ENCODE results near the gene KCTD1.

Gene KCTD1

GRCh38 chr18:26524002-26524401 lies 24.4 kb downstream of the KCTD1 start:
- DNase-seq (ENCODE audit: low spot score), result no peak

GRCh38 chr18:26521617-26522016 lies 26.7 kb downstream of the KCTD1 start:
- no peak for DNase-seq (ENCODE audit: low spot score)

- no peak for DNase-seq (ENCODE audit: low spot score)
Measured at GRCh38 chr18:26520974-26521373, 27.4 kb downstream of the KCTD1 start.

- no peak for DNase-seq (ENCODE audit: low spot score)
Measured at GRCh38 chr18:26519114-26519513, 29.2 kb downstream of the KCTD1 start.

- DNase-seq (ENCODE audit: low spot score), result no peak
Measured at GRCh38 chr18:26516964-26517363, 31.4 kb downstream of the KCTD1 start.

- DNase-seq (ENCODE audit: low spot score), result no peak
Measured at GRCh38 chr18:26515643-26516487, 32.5 kb downstream of the KCTD1 start.

GRCh38 chr18:26511339-26512071 lies 36.8 kb downstream of the KCTD1 start:
- no peak for DNase-seq (ENCODE audit: low spot score)

GRCh38 chr18:26510337-26510736 lies 38.0 kb downstream of the KCTD1 start:
- no peak for DNase-seq (ENCODE audit: low spot score)

- no peak for DNase-seq (ENCODE audit: low spot score)
Measured at GRCh38 chr18:26506012-26506411, 42.3 kb downstream of the KCTD1 start.

GRCh38 chr18:26504831-26505230 lies 43.5 kb downstream of the KCTD1 start:
- no peak for DNase-seq (ENCODE audit: low spot score)

- DNase-seq (ENCODE audit: low spot score), result no peak
Measured at GRCh38 chr18:26503382-26503781, 45.0 kb downstream of the KCTD1 start.

- no peak for DNase-seq (ENCODE audit: low spot score)
Measured at GRCh38 chr18:26502823-26503222, 45.5 kb downstream of the KCTD1 start.

GRCh38 chr18:26497866-26498265 lies 50.5 kb downstream of the KCTD1 start:
- DNase-seq (ENCODE audit: low spot score), result no peak

- DNase-seq (ENCODE audit: low spot score), result no peak
Measured at GRCh38 chr18:26496528-26496927, 51.8 kb downstream of the KCTD1 start.

- DNase-seq (ENCODE audit: low spot score), result no peak
Measured at GRCh38 chr18:26495287-26495686, 53.1 kb downstream of the KCTD1 start.

GRCh38 chr18:26493021-26493420 lies 55.3 kb downstream of the KCTD1 start:
- DNase-seq (ENCODE audit: low spot score), result no peak

GRCh38 chr18:26491194-26491816 lies 57.0 kb downstream of the KCTD1 start:
- no peak for DNase-seq (ENCODE audit: low spot score)

- no peak for DNase-seq (ENCODE audit: low spot score)
Measured at GRCh38 chr18:26489881-26490280, 58.5 kb downstream of the KCTD1 start.

- DNase-seq (ENCODE audit: low spot score), result no peak
Measured at GRCh38 chr18:26489191-26489590, 59.2 kb downstream of the KCTD1 start.

GRCh38 chr18:26488417-26489009 lies 59.8 kb downstream of the KCTD1 start:
- DNase-seq (ENCODE audit: low spot score), result no peak

GRCh38 chr18:26487437-26487836 lies 60.9 kb downstream of the KCTD1 start:
- no peak for DNase-seq (ENCODE audit: low spot score)

- no peak for DNase-seq (ENCODE audit: low spot score)
Measured at GRCh38 chr18:26483633-26484032, 64.7 kb downstream of the KCTD1 start.

GRCh38 chr18:26482569-26482968 lies 65.8 kb downstream of the KCTD1 start:
- DNase-seq (ENCODE audit: low spot score), result no peak
